ENCODE measurements around the gene RARG. TPM values are rescaled to one million over a fixed set of nuclear protein-coding genes. Genes with fewer than 3 reads are reported as not detected.

The RARG gene
- total and polyA plus RNA-seq, 2 donors (not counting 3 experiments of a cell fraction or from before 2014, with no cell fraction given) = 9.9 to 19.5 TPM

- TF ChIP-seq POLR2A (IDR thresholded peaks at IDR 0.05; ENCODE audit: low read depth, low read length) (no peak), JUN (IDR thresholded peaks at IDR 0.05; ENCODE audit: borderline replicate concordance, insufficient read depth, insufficient read length, low read depth) (no peak), FOS (IDR thresholded peaks at IDR 0.05; ENCODE audit: borderline replicate concordance, insufficient read depth, low read length) (no peak), EZH2 (IDR thresholded peaks at IDR 0.05; ENCODE audit: borderline replicate concordance, low read depth, low read length, severe bottlenecking) (no peak), MYC (IDR thresholded peaks at IDR 0.05; ENCODE audit: low read depth, low read length) (no peak), GATA2 (IDR thresholded peaks at IDR 0.05; ENCODE audit: insufficient read depth, insufficient read length, low read depth, low read length) (no peak), POLR2AphosphoS5 (IDR thresholded peaks at IDR 0.05; ENCODE audit: insufficient read depth, low read depth, low read length) (no peak), MAX (IDR thresholded peaks at IDR 0.05; ENCODE audit: insufficient read depth, insufficient read length) (no peak)
- dilution Hi-C loops (cut with MboI; ENCODE audit: extremely low pct_ligation_motif_present, low sequenced_read_pairs) (no loop called here), intact Hi-C loops (cut with micrococcal nuclease) (no loop called here)
- H2AFZ ChIP-seq (ENCODE audit: low read depth, low read length) = no peak overlapping the region
- H3K9me3 ChIP-seq (replicated peaks; ENCODE audit: control insufficient read depth, insufficient read depth, low read length) = no peaks in the 10 kb centered on the region
- no peaks in the 10 kb centered on the region for H3K36me3 ChIP-seq (ENCODE audit: control insufficient read depth in 2 of 2, extremely low read depth in 1 of 2, insufficient read depth in 2 of 2, low read length in 2 of 2)
- H3K4me2 ChIP-seq (ENCODE audit: insufficient read depth, low read length) = no peak overlapping the region
- H4K20me1 ChIP-seq (replicated peaks; ENCODE audit: control insufficient read depth, extremely low read depth, insufficient read depth, low read length) = no peaks in the 10 kb centered on the region
- peaks cover 0 to 2% of the 10 kb centered on the region in 2 experiments for H3K27me3 ChIP-seq (ENCODE audit: control insufficient read depth in 2 of 2, insufficient read depth in 2 of 2, low read length in 2 of 2)
- no peak overlapping the region for H3K4me3 ChIP-seq (replicated peaks in 1 of 3; ENCODE audit: insufficient read depth in 1 of 3, low read depth in 1 of 3, low read length in 3 of 3)
- BruUV-seq (replicated peaks) = no TSS peak
- no peaks in the 10 kb centered on the region for H3K79me2 ChIP-seq (ENCODE audit: control insufficient read depth, insufficient read depth, low read length)
- no peak for FAIRE-seq
- no peak for DNase-seq (ENCODE audit: low read depth, low spot score)
- POLR2A ChIA-PET = no interaction called here
- H3K4me1 ChIP-seq (ENCODE audit: control insufficient read depth, extremely low read depth, insufficient read depth, low read length) = peaks cover 6% of the 10 kb centered on the region
- CTCF ChIA-PET = interaction anchor here (1.0 to 1.5 kb wide), 7 partner anchors 9 to 144 kb away, joined by 3 to 8 read pairs (median 3); no protein-coding TSS in a partner anchor
- H3K9me1 ChIP-seq (replicated peaks; ENCODE audit: control insufficient read depth, extremely low read depth, insufficient read depth, low read length) = no peaks in the 10 kb centered on the region
- no peak overlapping the region for H3K27ac ChIP-seq (ENCODE audit: insufficient read depth, low read depth, low read length)
- no peak overlapping the region for H3K9ac ChIP-seq (replicated peaks; ENCODE audit: extremely low read depth, insufficient read depth, low read length)
Measured at GRCh38 chr12:53201639-53202038, 30.4 kb downstream of the RARG start.

GRCh38 chr12:53201177-53201541 lies 30.9 kb downstream of the RARG start:
- no peaks in the 10 kb centered on the region for H3K9me3 ChIP-seq (replicated peaks; ENCODE audit: control insufficient read depth, insufficient read depth, low read length)
- H3K4me3 ChIP-seq (replicated peaks in 1 of 3; ENCODE audit: insufficient read depth in 1 of 3, low read depth in 1 of 3, low read length in 3 of 3) = no peak overlapping the region
- H3K27me3 ChIP-seq (ENCODE audit: control insufficient read depth in 2 of 2, insufficient read depth in 2 of 2, low read length in 2 of 2) = peaks cover 0 to 2% of the 10 kb centered on the region in 2 experiments
- FAIRE-seq (no peak), DNase-seq (ENCODE audit: low read depth, low spot score) (no peak)
- no peak overlapping the region for H3K9ac ChIP-seq (replicated peaks; ENCODE audit: extremely low read depth, insufficient read depth, low read length)
- no peak overlapping the region for H3K4me2 ChIP-seq (ENCODE audit: insufficient read depth, low read length)
- intact Hi-C loops (cut with micrococcal nuclease) (no loop called here), dilution Hi-C loops (cut with MboI; ENCODE audit: extremely low pct_ligation_motif_present, low sequenced_read_pairs) (no loop called here)
- no peaks in the 10 kb centered on the region for H3K36me3 ChIP-seq (ENCODE audit: control insufficient read depth in 2 of 2, extremely low read depth in 1 of 2, insufficient read depth in 2 of 2, low read length in 2 of 2)
- no peak overlapping the region for H2AFZ ChIP-seq (ENCODE audit: low read depth, low read length)
- H4K20me1 ChIP-seq (replicated peaks; ENCODE audit: control insufficient read depth, extremely low read depth, insufficient read depth, low read length) = no peaks in the 10 kb centered on the region
- peaks cover 6% of the 10 kb centered on the region for H3K4me1 ChIP-seq (ENCODE audit: control insufficient read depth, extremely low read depth, insufficient read depth, low read length)
- BruUV-seq (replicated peaks) = no TSS peak
- no peak for TF ChIP-seq POLR2AphosphoS5 (IDR thresholded peaks at IDR 0.05; ENCODE audit: insufficient read depth, low read depth, low read length)
- TF ChIP-seq CTCF (IDR thresholded peaks at IDR 0.05; ENCODE audit: extremely low read depth in 1 of 2, insufficient read depth in 1 of 2, low read depth in 1 of 2, low read length in 2 of 2) = no peak
- TF ChIP-seq MYC (IDR thresholded peaks at IDR 0.05; ENCODE audit: low read depth, low read length) = no peak
- TF ChIP-seq MAX (IDR thresholded peaks at IDR 0.05; ENCODE audit: insufficient read depth, insufficient read length) = no peak
- no peak for TF ChIP-seq JUN (IDR thresholded peaks at IDR 0.05; ENCODE audit: borderline replicate concordance, insufficient read depth, insufficient read length, low read depth)
- TF ChIP-seq POLR2A (IDR thresholded peaks at IDR 0.05; ENCODE audit: low read depth, low read length) = no peak
- TF ChIP-seq FOS (IDR thresholded peaks at IDR 0.05; ENCODE audit: borderline replicate concordance, insufficient read depth, low read length) = no peak
- TF ChIP-seq EZH2 (IDR thresholded peaks at IDR 0.05; ENCODE audit: borderline replicate concordance, low read depth, low read length, severe bottlenecking) = no peak
- TF ChIP-seq GATA2 (IDR thresholded peaks at IDR 0.05; ENCODE audit: insufficient read depth, insufficient read length, low read depth, low read length) = no peak
- no peaks in the 10 kb centered on the region for H3K9me1 ChIP-seq (replicated peaks; ENCODE audit: control insufficient read depth, extremely low read depth, insufficient read depth, low read length)
- no peaks in the 10 kb centered on the region for H3K79me2 ChIP-seq (ENCODE audit: control insufficient read depth, insufficient read depth, low read length)
- CTCF ChIA-PET = interaction anchor here (1.0 to 4.4 kb wide), 8 partner anchors 9 to 144 kb away, joined by 3 to 170 read pairs (median 4); no protein-coding TSS in a partner anchor
- POLR2A ChIA-PET = no interaction called here
- no peak overlapping the region for H3K27ac ChIP-seq (ENCODE audit: insufficient read depth, low read depth, low read length)
